NAMALWA (cell line): Measurements from ENCODE around the gene BZW1.

ENCODE experiments used
- DNase-seq: peaks from one replicate; pipeline ENCODE4 v3.0.0-alpha.2; 2015; ENCODE audit warnings: low spot score

The BZW1 gene

DNA sequence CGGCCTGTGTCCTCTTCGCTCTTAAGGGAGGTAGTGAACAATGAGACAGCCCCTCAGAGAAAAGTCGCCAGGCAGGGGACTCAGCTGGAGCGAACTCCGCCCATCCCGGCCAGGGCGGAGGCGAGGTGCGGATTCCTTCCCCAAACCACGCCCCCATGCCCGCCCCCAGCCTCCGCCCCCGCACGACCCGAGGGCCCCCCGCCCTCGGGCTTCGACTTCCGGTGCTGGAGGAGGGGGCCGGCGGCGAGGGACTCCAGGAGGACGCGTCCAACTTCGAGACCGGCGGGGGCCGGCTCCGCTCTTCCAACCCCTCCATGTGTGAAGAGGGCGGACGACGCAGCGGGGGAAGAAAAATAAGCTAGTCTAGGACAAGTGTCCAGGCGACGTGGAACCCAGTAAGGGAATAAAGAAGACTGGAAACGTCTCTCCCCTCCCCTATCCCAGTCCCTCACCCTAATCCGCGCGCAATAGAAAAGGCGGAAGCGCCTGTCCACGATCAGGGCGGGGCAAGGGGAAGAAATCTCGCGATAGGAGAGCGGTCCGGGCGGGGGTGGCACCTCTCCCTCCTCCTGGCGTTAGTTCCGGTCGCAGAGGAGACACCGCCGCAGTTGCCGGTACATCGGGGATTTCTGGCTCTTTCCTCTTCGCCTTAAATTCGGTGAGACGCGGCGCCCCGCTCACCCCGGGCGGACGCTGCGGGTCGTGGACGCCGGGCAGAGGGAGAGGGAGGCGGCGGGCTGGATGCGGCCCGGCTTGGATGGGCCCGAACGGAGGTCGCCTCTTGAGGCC, at the start of gene BZW1:
Gene BZW1 (plus strand): TSS at position 578 of the 789 bp plus-strand sequence. CDS start 1,308 bp downstream, outside the sequence.
- DNase-seq, result peak; percentile 97

- no peak for DNase-seq
Observed at GRCh38 chr2:200762127-200762526, 49.6 kb upstream of the BZW1 start.

DNA sequence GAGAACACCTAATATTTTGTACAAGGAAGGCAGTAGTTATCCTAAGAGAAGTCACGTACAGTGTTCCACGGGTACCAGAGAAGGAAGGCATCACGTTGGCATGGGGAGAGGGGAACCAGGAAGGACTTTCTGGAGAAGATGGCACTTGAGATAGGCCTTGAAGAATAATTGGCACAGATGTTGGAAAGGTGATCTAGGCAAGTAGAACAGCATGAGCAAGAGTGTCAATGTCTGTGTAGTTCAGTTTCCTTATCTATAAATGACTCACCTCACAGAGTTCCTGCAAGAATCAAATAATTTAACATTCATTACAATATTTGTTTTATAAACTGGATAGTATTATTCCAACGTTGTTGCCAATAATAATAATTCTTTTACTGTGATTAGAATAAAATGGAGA, 48.3 kb upstream of the BZW1 start:
- DNase-seq, result no peak

DNA sequence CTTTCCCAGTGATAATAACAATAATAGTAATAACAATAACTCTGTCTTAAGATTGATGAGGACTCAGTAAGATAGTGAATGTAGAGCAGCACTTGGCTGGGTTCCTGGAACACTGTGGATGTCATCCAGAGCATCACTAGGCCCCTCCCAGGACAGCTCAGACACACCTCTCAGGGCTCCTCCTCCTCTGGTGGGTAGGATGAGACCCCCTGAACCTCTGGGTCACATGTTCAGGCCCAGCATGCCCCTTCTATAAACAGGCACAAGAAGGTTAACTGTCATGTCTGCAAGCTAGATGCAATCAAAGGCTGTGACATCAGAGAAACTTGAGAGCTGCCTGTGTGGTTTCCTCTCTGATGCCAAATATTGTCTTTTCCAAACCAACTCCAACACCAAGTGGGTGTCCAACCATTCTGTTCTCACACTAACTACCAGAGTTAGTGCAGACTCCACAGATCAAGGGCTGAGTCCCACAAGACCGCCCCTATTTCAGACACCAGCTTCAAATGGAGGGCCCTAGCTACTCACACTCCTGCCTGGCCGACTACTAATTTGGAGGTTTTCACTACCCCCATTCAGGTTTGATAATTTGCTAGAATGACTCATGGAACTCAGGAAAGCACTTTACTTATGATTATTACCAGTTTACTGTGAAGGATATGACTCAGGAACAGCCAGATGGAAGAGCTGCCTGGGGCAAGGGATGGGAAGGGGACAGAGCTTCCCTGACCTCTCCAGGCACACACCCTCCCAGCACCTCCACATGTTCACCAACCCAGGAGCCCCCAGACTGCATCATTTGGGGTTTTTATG, 46.4 kb upstream of the BZW1 start:
- no peak for DNase-seq

- no peak for DNase-seq
Observed at GRCh38 chr2:200765995-200766660, 45.6 kb upstream of the BZW1 start.

- no peak for DNase-seq
Observed at GRCh38 chr2:200767111-200767885, 44.4 kb upstream of the BZW1 start.

DNA sequence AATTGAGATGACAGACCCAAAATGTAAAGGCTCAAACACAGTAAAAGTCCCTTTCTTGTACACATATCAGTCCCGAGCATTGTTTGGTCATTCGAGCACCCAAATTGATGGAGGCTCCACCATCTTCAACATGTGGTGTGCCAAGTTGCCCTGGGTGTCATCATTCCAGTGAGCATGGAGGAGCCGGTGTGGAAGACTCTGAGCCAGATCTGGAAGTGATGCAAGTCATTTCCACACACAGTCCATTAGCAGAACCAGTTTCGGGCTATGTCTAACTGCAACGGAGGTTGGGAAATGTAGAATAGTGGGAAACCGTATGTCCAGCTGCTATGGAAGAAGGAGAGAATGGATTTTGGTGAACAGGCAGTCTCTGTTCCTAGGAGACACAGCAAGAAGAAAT, 40.9 kb upstream of the BZW1 start:
- no peak for DNase-seq

DNA sequence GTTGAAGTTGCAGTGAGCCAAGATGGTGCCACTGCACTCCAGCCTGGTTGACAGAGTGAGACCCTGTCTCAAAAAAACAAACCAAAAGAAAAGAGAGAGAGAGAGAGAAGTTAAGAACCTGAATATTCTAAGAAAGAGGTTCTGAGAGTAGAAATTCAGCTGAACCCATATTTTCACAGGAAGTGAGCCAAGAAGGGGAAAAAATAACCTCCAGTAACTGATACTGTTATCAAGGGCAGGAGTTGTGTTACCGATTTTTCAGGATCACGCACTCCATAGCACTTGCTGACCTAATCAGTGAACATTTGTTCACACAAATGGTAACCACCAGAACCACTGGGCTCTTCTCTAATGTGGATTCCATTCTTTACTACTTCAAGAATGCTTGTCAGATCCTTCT, 39.1 kb upstream of the BZW1 start:
- no peak for DNase-seq

- no peak for DNase-seq
Observed at GRCh38 chr2:200773083-200773482, 38.6 kb upstream of the BZW1 start.

GRCh38 chr2:200774920-200775319, 36.8 kb upstream of the BZW1 start:
- no peak for DNase-seq

GRCh38 chr2:200777275-200777674, 34.4 kb upstream of the BZW1 start:
- no peak for DNase-seq

GRCh38 chr2:200778038-200778437, 33.7 kb upstream of the BZW1 start:
- DNase-seq, result no peak

DNA sequence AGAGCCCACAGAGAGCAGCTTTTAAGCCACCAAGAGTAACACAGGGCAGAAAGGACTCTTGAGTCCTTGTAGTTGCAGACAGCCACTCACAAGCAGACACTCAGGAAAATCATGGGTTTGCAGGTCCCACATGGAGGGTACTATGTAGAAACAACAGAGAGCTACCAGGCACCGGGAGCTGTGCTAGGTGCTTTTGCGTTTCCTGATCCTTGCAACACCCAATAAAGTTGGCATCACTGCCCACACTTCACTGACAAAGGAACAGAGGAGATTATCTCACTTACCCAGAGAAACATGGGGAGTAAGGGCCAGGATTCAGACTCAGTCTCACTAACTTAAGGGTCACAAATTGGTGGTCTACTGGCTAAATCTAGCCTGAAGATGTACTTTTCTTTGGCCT, 32.5 kb upstream of the BZW1 start:
- no peak for DNase-seq

- DNase-seq, result no peak
Observed at GRCh38 chr2:200781616-200782015, 30.1 kb upstream of the BZW1 start.

DNA sequence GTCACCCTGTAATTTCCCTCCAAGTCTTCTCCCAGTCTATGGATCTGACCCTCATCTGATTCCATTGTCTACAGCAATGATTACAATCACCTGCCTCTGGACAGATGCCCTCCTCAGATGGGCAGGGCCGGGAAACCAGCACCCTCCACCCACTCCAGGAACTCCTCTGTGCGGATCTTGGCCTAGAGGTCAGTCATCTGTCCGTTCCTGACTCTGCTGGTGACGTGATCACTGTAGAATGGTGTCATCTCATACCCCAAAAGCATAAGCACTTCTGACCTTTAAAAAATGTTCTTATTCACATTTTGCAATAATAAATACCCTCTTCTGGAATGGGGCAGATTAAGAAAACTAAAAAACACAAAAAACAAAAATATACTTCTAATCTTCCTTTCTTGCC, 29.5 kb upstream of the BZW1 start:
- no peak for DNase-seq

DNA sequence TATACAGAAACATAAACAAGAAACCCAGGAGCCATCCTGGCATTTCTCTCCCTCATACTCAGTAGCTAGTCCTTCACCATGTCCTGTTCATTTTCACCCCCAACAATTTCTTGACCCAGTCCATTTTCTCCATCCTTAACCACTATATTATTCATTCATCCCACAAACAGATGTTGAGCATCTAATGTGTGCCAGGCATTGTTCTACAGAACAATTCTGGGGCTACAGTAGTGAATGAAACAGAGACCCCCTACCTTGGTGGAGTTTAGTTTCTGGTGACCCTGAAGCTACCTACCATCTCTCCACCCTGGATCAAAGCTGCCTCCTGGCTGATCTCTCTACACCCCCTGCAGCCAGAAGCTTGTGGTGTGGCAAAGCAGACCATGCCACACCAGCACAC, 27.5 kb upstream of the BZW1 start:
- DNase-seq, result no peak

DNA sequence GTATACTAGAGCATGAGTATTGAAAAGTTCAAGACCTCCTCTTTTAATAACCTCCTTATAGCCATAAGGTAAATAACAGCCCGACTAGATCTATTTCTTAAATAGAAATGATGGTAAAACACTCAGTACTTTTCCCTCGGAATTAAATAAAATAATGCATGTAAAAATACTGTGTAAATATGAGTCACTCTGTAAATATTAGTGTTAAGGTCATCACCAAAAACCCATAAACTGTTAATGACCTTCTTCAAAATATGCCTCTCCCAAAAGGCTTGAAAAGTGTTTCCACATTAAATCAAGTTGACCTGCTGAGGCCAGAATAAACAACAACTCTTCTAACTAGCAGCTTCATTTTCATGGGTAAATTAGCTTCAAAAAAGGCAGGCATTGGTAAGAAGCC, 25.3 kb upstream of the BZW1 start:
- DNase-seq, result no peak

DNA sequence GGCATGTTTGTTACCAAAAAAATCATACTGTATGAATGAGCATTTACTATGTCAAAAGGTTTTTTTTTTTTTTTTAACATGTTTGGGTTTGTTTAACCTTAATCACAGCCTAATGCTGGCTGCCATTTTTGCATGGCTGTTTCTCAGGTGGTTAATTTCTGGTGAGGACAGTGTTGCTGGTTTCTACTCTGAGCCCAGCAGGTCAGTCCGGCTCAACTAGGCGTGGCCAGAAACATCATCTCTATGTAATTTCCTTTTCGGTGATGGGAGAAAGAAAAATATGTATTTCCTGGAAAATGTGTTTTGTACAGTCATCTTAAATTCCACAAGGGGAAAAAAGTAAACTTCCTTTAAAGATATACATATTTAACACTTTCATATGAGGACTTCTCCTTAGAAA, 24.9 kb upstream of the BZW1 start:
- no peak for DNase-seq

DNA sequence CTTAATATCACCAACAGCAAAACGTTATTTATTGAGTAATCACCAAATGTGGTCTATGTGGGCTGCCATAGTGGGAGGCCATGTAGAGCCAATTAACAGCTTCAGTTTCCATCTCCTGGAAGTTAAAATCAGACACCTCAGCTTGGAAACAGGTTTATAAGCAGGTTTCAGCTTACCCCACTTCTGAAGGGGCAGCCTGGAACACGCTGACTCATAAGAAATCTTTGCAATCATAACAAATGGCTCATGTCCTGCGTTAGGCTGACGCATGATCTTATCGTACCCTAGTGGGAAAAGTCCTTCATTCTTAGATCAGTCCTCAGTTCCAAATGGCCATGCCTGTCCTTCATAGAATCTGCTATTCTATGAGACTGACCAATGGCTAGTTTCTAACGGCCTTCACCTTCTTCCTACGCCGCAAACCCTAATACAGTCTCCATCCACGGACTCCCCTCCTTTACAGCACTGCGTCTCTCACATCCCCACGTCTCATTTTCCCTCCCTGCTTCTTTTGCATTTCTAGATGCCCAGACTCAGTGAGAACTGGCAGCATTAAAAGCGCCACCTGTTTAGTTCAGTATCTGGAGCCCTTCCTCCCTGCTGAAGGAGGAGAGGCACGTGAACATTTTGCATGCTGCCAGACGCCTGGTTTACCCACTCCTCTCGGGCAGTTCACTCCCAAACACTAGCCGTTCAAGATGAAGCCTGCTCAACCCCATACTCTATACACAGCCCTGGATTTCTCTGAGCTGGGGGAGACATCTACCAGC, 24.2 kb upstream of the BZW1 start:
- no peak for DNase-seq

DNA sequence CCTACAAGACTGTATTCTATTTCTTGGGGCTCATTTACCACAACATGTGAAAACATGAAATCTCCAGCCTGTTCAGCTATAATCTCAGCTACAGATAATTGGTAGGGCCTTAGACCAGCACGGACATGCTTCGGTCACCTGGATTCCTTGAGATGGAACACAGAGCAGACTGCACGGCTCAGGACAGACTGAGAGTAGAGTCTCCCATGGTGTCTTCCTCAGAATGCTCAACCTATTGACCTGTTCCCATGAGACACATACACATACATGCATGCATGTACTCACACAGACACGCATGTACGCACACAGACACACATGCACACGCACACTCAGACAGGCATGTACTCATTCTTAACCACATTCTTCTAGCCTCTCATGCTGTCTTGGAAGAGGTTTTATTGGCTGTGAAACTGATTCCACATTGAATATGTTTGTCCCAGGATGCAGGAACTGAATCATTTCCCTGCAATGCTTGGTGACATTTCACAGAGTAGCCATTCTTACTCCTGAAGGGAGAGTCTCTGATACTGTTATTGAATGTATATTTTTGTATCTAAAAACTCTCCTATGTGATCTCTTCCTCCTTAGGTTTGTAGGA, 23.5 kb upstream of the BZW1 start:
- no peak for DNase-seq

GRCh38 chr2:200790185-200790584, 21.5 kb upstream of the BZW1 start:
- DNase-seq, result no peak
